Nephron (organoid): Measurements from ENCODE around the gene ZNF354B.

Experiments
- H3K27ac Mint-ChIP-seq, 3 experiments: 2 replicates each; pipeline ENCODE4 v1.8.0; 2020; ENCODE audit warnings: mixed read lengths in 3 of 3, mild to moderate bottlenecking in 2 of 3, moderate library complexity in 1 of 3
- H3K27me3 Mint-ChIP-seq: 2 replicates; pipeline ENCODE4 v1.8.0; 2021; ENCODE audit warnings: low read depth, mild to moderate bottlenecking, moderate library complexity, mixed read lengths
- H3K36me3 Mint-ChIP-seq: 2 replicates; pipeline ENCODE4 v1.8.0; 2020; ENCODE audit warnings: low read depth, mixed read lengths
- H3K4me1 Mint-ChIP-seq: 2 replicates; pipeline ENCODE4 v1.8.0; 2020; ENCODE audit warnings: mixed read lengths
- H3K4me3 Mint-ChIP-seq, 3 experiments: 2 replicates each; pipeline ENCODE4 v1.8.0; 2020; ENCODE audit warnings: mild to moderate bottlenecking in 3 of 3, mixed read lengths in 3 of 3, moderate library complexity in 2 of 3
- H3K9me3 Mint-ChIP-seq: 2 replicates; pipeline ENCODE4 v1.8.0; 2020; ENCODE audit warnings: mixed read lengths
- CTCF ChIP-seq, 3 experiments: fragments of 200-600 bp; sonication (generic); IDR thresholded peaks; one replicate each; pipeline ENCODE4 v1.5.0; 2021; ENCODE audit warnings: antibody characterized with exemption in 3 of 3; ENCODE audit not compliant: unreplicated experiment in 3 of 3

The ZNF354B gene

GRCh38 chr5:178899289-178899688, 39.5 kb downstream of the ZNF354B start:
- Mint-ChIP-seq H3K4me1 (peaks cover 6% of the 10 kb centered on the region), H3K36me3 (peaks cover 55% of the 10 kb centered on the region), H3K27ac (no peak overlapping the region), H3K27me3 (no peaks in the 10 kb centered on the region), H3K4me3 (no peak overlapping the region), H3K9me3 (peaks cover 40% of the 10 kb centered on the region)
- TF ChIP-seq CTCF (IDR thresholded peaks at IDR 0.05; ENCODE audit: unreplicated experiment in 3 of 3), result no peak

- no peak for TF ChIP-seq CTCF (IDR thresholded peaks at IDR 0.05; ENCODE audit: unreplicated experiment in 3 of 3)
- H3K27ac Mint-ChIP-seq, result no peak overlapping the region
- H3K36me3 Mint-ChIP-seq, result peaks cover 74% of the 10 kb centered on the region
- peaks cover 54% of the 10 kb centered on the region for H3K9me3 Mint-ChIP-seq
- no peaks in the 10 kb centered on the region for H3K4me1 Mint-ChIP-seq
- no peaks in the 10 kb centered on the region for H3K27me3 Mint-ChIP-seq
- H3K4me3 Mint-ChIP-seq, result no peak overlapping the region
Measured at GRCh38 chr5:178902849-178903248, 43.1 kb downstream of the ZNF354B start.

- H3K36me3 Mint-ChIP-seq, result peaks cover 92% of the 10 kb centered on the region
- no peak for TF ChIP-seq CTCF (IDR thresholded peaks at IDR 0.05; ENCODE audit: unreplicated experiment in 3 of 3)
- peaks cover 94% of the 10 kb centered on the region for H3K9me3 Mint-ChIP-seq
- no peak overlapping the region for H3K27ac Mint-ChIP-seq
- H3K4me3 Mint-ChIP-seq, result no peak overlapping the region
- H3K4me1 Mint-ChIP-seq, result no peaks in the 10 kb centered on the region
- H3K27me3 Mint-ChIP-seq, result no peaks in the 10 kb centered on the region
Measured at GRCh38 chr5:178931846-178932760, 72.3 kb downstream of the ZNF354B start.
